Daoy (cell line): ENCODE measurements around the gene ATE1. TPM values are rescaled to one million over a fixed set of nuclear protein-coding genes. Genes with fewer than 3 reads are reported as not detected.
"Not testable (repeated sequence)": the region's sequence is repeated elsewhere in the genome, so short reads cannot be mapped to it uniquely, and the experiment has no call there.

Experiments
- DNase-seq: peaks from one replicate; pipeline ENCODE4 v3.0.0-alpha.2; 2015; ENCODE audit warnings: low read depth
- total RNA-seq: library from RNA; depleted of rRNA; stranded (reverse); fragments of >200 nt; shearing (Covaris generic); gene quantifications from 2 replicates; pipeline ENCODE4 v1.2.3, GENCODE V29; 2014

Gene ATE1
- total RNA-seq, 1 experiment from 2014 or later = 18.2 TPM

DNA sequence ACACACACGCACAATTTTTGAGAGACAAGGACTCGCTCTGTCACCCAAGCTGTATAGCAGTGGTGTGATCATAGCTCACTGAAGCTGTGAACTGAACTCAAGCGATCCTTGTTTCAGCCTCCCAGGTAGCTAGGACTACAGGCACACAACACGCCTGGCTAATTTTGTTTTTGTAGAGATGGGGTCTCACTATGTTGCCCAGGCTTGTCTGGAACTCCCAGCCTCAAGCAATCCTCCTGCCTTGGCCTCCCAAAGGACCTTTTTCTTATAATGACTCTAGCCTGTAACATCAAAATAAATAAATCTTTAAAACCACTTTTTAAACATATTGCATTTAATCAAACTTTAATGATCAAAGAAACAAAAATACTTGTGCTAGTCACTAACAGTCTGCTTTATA, 188.7 kb downstream of the ATE1 start:
- DNase-seq = no peak

DNA sequence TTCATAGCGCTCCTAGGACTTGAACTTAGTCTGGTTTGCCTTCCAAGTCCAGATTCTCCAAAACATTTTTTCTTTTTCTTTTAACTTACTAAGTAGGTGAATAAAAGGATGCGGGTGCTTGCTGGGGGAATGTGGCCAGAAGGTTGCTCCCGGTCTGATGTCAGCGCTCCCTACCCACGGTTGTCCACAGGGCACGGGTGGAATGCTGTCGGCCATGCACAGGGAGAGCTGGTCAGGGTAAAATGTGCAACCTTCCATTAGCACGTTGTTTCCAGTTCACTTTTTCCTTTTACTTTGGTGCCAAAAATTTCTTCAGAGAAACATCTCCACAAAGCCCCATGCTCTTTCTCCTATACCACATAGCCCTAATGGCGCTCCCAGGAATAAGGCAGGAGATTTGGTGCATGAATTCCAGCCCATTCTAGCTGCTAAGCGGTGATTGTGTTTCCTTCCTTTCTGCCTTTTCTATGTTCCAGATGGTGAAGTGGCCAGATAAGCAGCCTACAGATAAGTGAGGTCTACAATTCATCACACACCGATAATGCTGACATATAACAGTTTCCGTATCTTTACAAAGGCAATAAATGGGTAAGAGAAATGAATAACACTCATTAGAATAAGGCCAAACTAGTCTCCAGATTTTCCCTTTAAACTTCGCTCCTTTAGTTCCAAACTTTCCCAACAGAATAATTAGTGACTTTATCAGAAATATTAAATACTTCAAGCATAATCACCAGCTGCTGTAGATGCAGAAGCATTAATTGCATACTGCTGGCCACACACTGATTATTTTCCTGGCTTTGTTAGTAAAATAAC, 191.3 kb downstream of the ATE1 start:
- no peak for DNase-seq

DNA sequence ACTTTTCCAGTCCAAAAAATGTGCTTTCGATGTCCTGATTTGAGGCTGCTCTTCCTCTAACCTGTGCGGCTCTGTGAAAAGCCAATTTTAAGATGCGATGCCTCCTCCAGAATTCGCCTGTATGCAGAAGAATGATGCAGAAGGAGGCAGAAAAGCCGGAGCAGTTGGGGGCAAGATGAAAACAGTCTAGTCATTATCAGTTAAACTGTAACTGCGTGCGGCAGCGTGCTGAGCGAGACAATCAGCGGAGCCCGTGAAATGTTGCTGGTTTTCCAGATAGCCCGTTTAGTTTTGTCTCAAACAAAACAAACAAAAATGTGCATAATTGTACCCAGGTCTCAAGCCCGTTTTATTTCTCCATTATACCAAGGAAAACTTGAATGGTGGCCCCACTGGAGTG, 192.6 kb downstream of the ATE1 start:
- no peak for DNase-seq

DNA sequence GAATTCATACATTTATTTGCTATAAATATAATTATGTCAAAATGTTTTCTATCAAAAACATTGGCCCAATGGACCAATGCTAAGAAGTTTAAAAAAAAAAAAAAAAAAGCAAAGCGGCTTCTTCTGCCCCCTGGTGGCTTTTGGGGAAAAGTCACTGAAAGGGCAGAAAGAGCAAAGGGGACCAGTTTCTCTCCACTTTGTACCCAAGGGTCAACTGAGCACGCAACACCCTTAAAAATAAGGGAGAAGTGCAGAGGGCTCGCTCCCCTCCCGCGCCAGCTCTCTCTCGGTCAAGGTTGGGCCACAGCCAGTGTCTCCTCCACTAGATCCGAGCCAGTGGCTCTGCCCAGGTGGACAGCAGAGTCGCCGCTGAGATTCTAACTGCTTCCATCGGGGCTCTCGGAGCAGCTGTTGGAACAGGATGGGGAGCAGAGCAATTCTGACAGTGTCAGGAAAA, 193.2 kb downstream of the ATE1 start:
- DNase-seq = peak; percentile 7

DNA sequence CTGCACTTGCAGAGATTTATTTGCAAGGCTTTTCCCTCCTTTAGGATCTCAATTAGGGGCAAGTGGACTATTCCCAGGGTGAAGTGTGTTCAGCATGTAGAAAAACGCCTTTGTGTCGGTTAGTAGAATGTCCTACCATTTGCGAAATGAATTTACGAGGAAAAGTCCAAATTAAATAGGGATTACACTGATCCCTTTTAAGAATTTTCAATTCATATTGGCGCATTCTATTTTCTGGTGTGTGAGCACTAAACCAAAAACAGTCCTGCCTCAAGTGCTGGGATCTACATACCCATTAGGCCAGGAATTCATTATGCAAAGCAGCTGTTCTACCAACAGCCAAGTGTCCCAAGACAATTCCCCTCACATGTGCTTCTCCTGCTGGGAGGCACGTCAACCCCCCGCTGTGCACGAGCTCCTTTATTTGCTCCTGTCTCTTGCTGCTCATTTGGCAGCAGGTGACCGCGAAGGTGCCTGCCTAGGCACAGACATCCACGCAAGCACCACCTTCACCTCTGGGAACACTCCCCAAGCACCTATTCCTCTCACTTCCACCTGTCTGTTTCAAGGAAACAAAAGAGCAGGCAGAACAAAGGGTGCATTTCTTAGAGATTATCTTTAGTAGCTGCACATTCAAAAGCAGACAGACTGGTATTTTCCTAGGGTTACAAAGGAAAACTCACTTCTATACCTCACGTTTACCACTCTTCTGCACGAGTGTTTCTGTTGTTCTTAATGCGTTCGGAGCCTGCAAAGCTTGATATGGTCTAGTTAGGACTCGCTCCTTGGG, 195.0 kb downstream of the ATE1 start:
- DNase-seq = no peak

DNA sequence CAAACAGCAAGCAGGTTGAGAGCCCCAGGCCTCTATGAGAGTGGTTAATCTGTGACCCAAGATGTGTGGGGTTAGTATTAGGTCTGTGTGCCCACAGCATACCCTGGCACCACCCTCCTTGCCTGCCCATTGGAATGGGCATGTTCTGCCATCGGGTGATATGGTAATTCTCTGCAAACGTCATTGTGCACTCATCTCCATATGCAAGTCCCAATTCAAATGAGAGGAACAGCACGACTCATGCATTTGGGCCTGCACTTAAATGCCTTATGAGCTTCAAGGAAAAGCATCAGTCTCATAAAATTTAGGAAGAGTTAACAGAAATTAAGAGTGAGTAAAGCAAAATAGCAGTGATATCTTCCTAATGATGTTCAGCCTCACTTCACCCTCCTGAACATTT, 195.7 kb downstream of the ATE1 start:
- DNase-seq = no peak

DNA sequence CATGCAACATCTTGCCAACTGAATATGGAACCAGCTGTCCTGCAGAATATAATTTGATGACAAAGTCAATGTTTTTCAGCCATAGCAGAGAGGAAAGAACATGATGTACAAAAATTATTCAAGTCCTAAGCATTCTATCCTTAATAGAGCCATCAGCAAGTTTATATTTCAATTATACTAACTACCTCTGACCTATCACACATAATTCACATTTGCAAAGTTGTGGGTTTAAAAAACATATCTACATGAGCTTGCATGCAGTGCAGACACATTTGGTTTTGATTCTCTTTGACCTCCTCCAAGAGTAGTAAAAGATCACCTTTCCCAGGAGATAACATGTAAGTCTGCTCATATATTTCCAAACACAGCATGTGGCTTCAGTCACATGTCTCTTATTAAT, 203.5 kb downstream of the ATE1 start:
- DNase-seq = no peak

DNA sequence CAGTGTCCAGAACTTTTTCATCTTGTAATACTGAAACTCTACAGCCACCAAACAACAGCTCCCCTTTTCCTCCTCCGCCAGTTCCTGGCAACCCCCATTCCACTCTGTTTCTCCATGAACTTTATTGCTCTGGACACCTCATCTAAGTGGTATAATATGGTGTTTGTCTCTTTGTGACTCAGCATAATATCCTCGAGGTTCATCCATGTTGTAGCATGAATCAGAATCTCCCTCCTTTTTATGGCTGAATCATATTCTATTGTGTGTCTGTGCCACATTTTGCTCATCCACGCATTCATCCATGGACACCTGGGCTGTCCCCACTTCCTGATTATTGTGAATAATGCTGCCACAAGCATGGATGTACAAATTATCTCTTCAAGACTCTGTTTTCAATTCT, 205.2 kb downstream of the ATE1 start:
- no peak for DNase-seq

DNA sequence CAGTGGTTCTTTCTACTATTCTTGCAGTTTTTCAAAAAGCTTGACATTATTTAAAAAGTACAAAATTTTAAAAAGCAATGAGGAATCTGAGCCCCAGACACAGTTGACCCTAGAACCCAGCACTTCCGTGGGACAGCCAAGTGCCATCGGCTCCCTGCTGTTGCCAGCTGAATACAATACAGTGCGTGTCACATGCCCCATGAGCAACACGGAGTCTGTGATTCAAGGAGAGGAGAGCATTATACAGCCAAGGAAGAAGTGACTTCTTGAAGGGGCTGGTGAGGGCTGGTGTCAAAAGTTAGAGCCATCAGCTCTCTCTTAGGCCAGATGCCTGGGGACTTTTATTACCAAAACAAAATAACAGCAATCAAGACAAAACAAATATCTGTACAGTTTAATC, 206.6 kb downstream of the ATE1 start:
- DNase-seq = no peak

DNA sequence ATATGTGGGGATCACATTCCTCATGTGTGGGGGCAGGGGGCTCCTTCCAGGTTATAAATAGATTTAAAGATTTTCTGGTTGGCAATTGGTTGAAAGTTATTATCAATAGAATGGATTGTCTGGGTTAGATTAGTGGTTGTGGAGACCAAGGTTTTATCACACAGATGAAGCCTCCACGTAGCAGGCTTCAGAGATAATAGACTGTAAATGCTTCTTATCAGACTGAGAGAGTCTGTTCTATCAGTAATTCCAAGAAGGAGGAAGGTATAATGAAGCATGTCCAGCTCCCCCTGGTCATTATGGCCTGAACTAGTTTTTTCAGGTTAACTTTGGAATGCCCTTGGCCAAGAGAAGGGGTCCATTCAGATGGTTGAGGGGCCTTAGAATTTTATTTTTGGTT, 211.9 kb downstream of the ATE1 start:
- DNase-seq = no peak

DNA sequence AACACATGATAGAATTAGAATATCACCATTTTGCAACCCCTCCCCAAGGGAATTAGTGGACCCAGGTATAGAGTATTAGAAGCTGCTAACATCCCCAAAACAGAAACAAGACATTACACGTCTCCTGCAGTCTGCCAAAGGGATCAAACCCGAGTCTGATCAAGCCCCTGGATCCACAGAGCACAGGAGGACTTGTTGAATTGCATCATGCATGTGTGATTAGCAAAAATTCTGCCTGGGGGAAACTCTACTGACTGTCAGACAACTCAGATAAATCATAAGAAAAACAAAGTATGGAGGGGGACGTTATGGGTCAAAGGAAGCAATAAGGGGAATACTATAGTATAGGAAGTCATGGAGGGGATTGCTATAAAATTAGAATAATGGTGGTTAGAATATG, 212.8 kb downstream of the ATE1 start:
- DNase-seq = no peak

DNA sequence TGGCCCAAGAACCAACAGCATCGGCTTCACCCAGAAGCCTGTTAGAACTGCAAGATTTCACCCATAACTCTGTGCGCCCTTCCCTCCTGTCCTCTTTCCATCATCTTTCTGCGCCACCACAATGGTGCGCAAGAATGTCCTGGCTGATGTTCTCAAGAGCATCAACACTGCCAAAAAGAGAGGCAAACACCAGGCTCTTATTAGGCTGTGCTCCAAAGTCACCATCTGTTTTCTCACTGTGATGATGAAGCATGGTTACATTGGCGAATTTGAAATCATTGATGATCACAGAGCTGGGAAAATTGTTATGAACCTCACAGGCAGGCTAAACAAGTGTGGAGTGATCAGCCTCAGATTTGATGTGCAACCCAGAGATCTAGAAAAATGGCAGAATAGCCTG, 214.3 kb downstream of the ATE1 start:
- DNase-seq = no peak

DNA sequence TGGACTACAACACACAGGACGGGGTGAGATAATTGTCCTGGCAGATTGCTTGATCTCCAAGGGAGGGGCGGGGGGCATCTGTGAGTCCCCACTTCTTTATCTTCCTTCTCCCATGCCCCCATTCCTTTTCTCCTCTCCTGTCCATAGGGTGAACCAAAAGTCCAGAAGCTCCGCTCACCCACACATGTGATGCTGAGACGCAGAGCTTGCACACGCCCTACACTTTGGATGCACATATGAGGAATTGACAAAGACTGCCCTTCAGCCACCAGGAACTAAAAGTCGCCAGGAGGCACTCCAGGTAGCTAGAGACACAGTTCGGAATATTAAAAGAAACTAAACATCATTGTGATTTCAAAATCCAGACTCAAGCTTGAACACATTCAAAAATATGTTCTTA, 216.9 kb downstream of the ATE1 start:
- DNase-seq = no peak

DNA sequence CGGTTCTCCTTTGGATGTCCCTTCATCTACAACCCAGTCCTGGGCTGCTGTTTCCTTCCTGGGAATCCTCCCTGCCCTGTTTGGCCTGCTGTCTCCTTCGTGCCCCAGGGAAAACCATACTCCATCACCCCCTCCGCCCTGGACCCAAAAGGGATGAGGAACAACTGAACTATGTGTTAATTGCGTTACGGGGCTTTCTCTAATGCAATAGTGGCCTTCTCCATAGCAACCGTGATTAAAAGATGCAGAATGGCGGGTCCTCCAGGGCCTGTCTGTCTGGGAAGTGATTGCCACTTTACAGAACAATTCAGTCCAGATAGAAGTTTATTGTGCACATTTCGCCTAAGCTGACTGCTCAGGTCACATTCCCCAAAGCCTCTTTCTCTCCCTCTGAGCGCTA, 217.6 kb downstream of the ATE1 start:
- DNase-seq = no peak

DNA sequence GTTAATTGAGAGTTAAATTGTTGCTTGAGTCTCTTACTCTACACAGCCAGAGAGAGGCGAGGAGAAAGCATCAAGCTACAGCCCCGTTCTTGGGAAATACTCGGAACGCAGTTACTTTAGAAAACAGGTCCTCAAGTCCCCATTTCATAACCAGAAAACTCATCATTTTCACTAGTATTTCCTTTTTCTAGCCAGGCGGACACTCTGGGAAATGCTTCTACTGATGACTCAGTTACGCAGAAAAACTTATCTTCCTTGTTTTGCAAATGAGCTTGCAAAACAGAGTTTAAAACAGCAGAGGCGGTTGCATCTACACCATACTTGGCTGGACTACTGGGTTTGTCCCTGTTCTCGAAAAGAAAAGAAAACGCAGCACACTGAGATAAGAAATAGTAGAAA, 218.2 kb downstream of the ATE1 start:
- DNase-seq = no peak

DNA sequence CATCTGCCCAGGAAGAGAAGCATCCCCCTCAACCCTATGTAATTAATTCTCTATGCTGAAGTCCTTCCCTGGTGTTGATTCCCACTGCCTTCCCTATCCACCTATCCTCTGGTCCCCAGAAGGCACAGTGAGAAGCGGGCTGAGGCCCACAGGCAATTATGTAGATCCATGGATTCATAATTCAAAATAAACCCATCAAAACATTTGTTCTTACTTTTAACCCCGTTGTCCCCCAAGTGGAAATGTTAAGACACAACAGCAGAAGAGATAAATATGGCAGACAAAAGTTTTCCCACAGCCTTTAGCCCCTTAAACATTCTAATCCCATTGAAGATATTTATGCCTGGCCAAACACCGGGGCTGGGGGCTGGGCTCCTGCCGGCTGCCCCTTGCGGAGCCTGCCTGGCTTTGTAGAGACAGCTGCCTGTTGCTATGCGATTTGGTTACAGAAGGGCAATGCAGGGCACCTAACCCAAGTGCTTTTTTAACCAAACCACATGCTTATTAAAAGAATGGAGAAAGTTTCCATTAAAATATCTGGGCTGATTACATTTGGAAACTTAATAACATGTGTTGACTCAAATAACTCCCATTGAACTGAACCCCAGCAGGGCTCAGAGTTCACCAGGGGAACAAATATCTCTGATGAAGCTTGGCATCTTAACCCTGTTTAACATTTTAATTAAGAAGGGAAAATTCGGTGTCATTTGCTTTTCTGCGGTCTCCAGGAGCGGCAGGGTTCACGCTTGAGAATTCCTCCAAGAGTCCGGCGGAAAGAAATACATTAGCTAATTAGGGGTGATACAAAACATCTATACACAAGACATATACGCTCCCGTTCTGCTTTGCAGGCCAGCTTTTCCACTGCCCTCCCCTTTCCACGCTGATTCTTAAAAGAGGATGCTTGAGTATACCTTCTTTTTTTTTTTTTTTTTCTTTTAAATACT, 218.8 kb downstream of the ATE1 start:
- no peak for DNase-seq

DNA sequence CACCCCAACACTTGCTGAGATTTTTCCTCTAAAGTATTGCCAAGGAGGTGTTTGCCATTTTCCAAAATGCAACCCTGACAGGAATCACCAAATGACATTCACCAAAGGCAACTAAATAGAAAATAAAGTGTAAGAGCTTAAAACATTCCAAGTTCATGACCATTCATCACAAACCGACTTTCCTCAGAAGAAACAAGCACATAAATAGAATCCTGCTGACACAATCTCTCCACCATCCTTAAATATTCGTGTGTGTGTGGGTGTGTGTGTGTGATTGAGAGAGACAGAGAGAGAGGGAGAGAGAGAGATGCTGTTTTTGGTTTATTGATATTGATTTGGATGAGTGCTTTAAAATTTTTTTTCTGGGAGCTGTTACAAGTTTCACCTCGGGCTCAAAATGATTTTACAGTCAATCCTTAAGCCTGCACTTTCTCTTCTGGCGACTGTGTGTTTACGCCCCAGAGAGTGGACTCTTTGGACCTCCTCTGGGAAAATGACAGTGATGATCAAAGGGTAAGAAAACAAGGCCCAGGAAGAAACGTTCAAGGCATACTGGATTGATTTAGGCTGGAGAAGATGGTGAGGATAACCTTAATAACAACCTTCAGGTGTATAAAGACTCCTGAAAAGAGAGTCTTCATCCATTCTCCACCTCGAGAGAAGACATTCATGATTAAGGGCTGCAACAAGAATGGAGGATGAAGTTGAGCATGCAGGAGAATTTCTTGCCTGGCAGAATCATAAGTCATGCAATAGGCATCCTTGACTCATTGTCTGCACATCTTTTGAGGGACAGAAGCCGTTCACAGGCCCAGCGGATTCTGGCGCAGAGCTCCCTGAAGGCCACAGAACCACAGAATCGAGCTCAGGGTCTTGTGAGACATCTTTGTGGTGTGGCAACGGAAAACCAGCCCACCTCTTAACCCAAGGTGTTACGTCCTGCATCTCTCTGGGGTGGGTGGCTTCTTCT, 225.2 kb downstream of the ATE1 start:
- DNase-seq = peak; percentile 66

DNA sequence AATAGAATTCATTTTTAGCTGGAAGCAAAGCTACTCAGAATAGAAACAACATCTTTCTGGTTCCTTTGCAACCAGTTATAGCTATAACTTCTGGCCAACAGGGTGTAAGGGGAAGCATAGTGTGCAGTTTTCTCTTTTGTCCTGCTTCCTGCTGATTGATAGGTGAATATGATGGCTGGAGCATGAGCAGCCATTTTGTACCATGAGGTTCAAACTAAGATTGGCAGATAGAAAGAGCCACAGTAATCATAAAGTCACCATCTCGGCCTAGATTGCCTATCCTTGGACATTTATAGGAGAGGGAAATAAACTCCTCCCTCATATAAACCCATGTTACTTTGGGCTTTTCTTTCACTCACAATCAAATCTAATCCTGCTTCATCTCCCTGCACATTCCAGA, 227.4 kb downstream of the ATE1 start:
- no peak for DNase-seq

DNA sequence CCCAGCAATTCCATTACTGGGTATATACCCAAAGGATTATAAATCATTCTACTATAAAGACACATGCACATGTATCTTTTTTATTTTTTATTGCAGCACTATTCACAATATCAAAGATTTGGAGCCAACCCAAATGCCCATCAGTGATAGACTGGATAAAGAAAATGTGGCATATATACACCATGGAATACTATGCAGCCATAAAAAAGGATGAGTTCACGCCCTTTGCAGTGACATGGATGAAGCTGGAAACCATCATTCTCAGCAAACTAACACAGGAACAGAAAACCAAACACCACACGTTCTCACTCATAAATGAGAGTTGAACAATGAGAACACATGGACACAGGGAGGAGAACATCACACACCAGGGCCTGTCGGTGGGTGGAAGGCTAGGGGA, 228.1 kb downstream of the ATE1 start:
- not testable (repeated sequence) for DNase-seq

DNA sequence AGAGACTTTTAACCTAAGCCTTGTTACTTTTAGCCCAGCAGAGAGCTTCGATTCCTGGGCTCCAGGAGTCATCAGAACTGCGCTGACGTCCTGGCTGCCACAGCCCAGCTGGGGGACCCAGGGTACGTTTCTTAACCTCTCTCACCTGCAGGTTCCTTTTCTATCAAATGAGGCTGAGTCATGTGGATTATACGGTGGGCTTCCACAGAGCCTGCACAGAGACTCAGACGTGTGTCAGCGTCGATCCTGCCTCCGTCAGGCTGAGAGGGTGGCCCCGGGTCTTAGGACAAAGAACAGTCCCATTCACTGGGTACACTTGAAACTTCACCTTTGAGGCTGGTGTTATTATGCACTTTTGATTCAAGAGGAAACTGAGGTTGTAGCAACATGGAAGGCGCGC, 228.9 kb downstream of the ATE1 start:
- DNase-seq = no peak

DNA sequence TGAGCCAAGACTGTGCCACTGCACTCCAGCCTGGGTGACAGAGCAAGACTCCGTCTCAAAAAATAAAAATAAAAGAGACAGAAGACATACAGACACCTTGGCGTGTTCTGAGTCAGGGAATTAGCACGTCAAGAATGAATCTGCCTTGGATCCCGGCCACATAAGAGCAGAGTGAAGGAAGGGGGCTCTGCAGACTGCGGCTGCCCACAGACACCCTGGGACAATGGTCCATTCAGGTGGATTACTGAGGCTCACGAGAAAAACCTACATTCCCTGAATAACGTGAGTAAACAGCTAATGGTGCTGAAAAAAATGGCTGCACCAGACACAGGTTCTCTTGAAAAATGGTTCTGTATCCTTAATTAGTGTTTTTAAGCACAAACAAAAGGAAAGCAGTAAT, 229.5 kb downstream of the ATE1 start:
- DNase-seq = peak; percentile 16
